Jurkat, Clone E6-1 (cell line): Measurements from ENCODE around the gene LMX1A.

Experiments
- DNase-seq: peaks from one replicate; pipeline ENCODE4 v3.0.0-alpha.2; 2011; ENCODE audit warnings: low read depth, low spot score
- H3K4me3 ChIP-seq: 2 replicates; pipeline ENCODE4 v1.5.1; 2011; ENCODE audit warnings: mild to moderate bottlenecking, low read length, control low read depth, moderate library complexity

LMX1A gene

DNA sequence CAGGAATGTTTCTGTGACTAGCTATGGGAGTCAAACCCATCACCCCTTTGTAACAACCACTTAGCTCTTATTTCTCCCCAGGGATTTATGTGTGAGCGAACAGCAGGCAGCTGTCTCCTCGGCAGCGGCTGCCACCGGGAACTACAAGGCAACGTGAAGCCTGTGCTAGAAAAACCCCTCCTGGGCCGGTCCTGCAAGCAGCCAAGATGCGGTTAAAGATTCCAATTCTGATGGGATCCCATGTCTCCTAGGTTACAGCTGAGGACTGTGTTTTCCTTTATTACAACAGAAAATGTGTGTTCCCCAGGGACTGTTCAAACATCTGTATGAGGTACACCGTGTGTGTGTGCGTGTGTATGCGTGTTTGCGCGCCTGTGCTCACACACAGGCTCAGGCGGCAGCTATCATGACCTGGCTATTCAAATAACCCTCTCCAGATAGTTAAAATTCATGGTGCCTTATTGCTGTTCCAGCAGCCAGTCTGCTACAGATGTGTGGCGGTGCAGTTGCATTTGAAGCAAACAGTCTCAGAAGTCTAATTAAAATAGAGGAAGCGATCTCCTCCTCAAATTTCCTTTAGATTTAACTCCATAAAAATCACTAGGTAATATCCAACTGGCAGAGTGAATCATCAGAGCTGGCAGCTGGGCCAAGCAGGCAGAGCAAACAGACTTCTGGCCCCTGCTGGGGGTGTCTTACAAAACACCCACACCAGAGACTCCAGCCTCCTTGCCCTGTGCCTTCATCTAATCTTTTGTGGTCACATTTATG lies 68.0 kb downstream of the LMX1A start:
- DNase-seq, result no peak
- no peak overlapping the region for H3K4me3 ChIP-seq

DNA sequence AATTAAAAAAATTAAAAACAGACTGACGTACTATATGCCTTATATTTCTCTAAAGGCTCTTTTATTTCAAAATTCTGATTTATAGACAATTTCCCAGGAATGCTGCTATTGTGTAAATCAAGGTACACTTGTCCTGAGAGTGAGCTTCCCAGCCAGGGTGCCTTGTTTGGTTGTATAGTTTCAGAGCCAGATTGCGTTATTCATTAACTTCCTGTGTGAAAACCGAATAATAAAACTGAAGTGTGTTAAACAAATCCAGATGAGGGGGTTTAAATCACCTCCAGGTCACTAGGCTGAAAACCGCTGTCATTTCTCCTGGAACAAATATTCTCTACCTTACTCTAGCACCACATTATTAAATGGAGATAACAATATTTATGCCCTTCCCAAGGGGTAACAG lies 68.7 kb downstream of the LMX1A start:
- no peak overlapping the region for H3K4me3 ChIP-seq
- DNase-seq, result no peak

DNA sequence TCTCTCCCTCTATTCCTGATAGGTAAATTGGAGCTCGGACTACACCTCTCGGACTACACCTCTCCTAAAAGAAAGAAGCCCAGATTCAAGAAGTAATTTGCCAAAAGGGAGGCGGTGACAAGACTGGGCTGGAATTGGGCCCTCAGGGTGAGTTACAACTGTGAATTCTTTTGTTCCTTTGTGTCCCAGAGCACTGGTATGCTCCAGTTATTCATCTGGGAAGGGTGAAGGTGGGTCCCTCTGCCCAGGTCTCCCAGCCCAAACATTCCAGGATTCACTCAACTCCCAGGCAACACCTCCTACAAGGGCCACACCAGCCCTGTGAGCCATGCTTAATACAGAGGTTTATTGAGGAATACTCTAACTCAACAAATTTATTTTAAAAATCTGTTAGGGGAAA lies 69.2 kb downstream of the LMX1A start:
- no peak overlapping the region for H3K4me3 ChIP-seq
- DNase-seq, result no peak

DNA sequence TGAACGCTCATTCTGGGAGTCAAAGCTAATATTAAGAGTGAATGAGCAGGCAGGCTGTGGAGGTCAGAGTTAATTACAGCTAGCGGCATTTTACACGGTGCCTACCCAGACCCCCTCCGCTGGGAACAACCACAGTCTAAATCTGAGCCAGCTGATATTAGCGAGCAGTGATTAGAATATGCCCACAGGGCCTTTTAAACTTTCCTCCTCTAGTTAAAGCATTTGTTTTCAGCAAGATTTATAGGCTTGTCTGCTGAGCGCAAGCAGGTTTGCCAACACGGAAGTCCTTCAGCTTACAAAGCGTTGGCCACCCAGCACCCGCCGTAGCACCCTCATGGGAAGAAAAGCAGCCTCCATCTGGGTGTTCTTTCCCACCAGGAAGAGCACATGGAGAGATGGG lies 72.1 kb downstream of the LMX1A start:
- DNase-seq, result no peak
- no peak overlapping the region for H3K4me3 ChIP-seq

DNA sequence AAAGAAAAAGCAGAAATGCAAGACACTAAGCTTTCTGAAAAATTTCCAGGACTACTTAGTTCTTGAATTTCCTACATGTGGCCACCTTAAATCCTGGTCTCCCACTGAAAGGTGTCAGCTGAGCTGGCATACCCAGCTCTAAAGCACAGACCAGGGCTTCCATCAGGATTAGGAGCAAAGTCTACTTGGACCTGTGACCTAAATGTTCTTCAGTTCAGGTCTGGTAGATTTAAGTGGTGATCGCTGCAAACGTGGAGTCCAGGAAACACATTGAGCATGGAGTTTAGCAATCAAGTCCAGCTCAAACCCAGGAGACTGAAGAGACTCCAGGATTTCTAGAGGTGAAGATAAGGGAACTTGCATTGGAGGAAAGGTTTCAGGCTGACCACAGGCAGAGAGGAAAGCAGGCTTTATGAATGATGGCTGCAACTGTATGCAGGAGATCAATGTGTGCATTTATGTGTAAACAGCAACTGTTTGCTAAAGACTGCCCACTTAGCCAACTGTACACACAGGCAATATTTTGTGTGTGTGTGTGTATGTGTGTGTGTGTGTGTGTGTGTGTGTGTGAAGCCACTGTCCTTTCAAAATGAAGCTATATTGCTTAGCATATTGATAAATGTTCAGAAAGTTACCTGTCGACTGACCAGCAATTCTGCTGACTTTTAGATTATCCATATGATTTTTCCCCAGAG lies 75.2 kb downstream of the LMX1A start:
- no peak overlapping the region for H3K4me3 ChIP-seq
- no peak for DNase-seq

DNA sequence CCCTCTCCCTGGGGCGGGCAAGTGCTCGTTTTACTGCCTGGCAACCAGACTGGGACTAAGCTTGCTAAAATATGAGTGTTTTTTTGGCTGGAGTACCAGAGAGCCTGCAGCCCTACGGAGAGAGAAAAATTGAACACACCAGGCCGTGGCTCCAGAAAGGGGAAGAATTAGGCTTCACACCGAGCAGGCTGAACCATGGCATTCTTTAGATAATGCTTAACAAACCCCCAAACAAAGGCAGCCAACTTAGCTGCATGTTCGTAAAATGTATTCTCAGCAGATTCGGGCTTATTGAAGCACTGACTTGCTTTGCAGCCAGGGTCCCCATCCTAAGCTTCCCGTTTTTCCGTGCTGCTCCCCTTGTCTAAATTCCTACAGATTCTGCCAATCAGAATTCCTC lies 76.6 kb downstream of the LMX1A start:
- no peak for DNase-seq
- H3K4me3 ChIP-seq, result no peak overlapping the region

DNA sequence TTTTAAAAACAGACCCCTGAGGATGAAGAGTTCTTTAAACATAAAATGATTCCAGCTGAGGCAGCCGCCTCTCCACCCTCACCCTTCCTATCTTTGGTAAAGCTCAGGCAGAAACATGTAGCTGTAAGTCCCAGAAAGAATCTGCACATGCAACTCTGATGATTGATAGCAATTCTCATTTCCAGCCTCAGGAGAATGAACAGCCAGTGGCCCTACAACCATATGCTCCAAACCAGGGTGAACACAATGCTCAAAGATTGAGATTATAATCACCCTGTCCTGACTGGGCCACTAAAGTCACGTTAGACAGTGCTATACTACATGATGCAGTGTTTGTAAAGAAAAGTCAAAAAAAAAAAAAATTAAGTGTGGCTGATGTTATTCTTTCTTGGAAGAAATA lies 80.2 kb downstream of the LMX1A start:
- DNase-seq, result no peak
- H3K4me3 ChIP-seq, result no peak overlapping the region

DNA sequence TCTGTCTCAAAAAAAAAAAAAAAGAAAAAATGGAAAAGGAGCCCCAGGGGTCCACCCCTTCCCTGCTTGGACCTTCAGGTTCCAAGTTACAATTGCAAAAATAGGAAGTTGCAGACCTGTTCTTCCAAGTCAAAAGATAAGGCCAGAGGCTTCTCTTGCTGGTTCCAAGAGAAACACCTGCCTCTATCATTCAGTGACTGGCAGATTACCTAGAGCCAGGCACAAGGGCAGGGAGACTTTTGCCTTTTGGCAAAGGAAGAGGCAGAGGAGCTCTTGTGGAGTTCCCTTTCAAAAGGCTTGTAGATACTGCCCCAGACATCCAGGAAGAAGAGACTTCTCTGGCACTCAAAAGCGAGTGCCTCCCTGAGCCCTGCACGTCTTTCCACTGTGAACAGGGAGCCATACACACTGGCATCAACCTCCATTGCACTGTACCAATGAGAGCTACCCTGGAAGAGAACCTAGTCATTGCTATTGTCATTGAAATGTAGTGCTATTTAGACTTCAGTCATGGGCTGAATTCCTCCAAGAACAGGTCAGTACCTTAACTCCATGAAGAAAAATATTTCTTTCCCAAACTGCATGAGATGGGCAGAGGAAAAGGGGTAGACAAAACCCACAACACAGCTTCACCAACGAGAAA lies 91.2 kb downstream of the LMX1A start:
- DNase-seq, result no peak

DNA sequence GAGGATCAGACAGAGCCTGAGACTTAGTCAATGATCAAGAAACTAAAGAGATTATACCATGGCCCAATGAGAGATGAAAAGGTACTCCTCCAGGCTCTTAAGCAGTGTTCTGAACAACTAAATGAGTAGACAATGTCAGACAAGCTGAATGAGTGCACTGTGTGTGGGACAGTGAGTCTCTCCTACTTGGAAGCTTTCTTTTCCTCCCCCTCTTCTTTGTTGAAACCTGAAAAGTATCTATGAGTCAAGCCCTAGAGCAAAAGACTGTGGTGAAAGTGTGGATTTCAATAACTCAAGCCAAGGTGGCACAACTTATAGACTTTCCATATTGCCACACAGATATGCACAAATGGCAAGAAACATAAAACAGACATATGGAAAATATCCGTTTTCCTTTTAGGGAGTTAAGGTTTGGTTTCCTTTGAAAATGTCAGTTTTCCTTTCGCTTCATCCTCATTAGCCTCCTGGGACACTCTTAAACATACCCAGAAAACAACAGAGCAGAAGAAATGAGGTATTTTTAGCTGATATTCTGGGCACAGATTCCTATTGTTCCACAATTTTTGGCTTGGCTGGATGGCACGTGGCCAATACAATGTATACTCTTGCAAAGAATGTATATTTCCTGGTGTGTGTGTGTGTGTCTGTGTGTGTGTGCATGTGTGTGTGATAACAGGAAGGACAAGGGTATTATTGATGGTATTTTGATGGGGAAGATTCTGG lies 96.6 kb downstream of the LMX1A start:
- DNase-seq, result no peak
- no peak overlapping the region for H3K4me3 ChIP-seq

More for the DNA sequence above, 91.2 kb downstream of the LMX1A start:
- no peak overlapping the region for H3K4me3 ChIP-seq

DNA sequence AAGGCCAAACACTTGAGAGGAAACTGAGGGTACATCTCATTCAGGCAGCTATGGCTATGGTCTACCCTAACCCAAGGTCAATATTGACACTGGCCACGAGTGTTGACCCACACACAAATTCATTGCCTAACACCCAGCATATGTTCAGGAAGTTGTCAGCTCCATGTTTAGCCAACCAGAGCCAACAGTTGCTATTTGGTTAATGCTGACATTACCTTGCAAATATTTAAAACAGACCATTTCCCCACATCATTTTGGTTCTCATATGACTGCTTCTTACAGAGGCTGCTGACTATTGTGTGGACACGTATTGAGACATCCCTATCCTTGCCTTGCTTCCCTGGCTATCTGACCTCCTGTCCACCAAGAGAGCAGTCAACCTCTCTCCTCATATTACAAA lies 97.3 kb downstream of the LMX1A start:
- no peak overlapping the region for H3K4me3 ChIP-seq
- no peak for DNase-seq

DNA sequence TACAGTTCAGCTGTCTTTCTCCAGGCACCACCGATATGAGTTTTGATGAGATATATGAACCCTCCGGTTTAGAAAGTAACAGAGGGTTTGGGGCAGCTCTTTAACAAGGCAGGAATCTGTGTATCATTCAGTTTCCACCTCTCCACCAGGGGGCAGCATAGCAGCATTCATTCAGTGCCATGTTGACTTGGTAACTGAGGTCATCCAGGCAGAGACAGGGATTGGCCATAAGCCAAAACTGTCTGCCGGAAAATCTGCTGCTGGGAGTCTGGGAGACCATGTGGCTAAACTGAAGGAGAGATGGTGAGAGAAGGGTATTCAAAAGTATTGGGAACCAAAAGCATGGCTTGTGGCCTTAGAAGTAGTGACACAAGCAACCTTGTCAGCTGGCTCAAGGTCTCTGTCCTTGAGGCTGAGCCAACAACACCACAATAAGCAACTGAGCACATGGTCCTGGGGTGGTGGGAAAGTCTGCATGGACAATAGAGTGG lies 98.5 kb downstream of the LMX1A start:
- peak; percentile 60 for DNase-seq

DNA sequence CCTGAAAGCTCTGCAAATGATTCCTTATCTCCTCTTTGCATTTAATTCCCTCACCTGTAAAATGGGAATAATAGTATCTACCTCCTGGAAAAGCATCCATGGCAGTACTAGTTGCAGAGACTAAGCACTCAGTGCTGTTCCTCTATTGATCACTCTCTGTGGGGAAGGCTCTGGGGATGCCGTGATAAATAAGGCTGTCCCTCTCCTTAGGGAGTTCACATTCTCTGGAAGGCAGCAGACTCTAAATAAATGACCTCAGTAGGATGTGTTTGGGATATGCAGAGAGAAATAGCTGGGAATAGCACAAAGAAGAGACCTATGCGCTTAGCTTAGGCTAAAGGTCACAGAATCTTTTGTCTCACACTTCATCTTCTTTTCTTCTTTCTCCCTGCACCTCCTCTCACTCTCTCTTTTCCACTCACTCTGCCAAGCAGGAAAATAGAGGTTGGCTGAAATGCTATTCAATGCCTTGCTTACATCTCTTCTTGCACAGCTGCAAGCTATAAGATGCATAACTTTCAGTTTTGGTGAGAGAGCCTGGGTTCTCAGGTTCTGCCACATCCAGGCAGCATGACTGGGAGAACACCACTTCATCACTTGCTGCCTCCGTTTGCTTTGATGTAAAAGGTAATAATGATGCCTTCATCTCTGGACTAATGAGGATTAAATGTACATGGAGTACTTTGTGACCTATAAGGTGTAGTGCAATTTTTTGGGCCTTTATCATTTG lies 101.5 kb downstream of the LMX1A start:
- DNase-seq, result no peak

More for the DNA sequence above, 98.5 kb downstream of the LMX1A start:
- no peak overlapping the region for H3K4me3 ChIP-seq

DNA sequence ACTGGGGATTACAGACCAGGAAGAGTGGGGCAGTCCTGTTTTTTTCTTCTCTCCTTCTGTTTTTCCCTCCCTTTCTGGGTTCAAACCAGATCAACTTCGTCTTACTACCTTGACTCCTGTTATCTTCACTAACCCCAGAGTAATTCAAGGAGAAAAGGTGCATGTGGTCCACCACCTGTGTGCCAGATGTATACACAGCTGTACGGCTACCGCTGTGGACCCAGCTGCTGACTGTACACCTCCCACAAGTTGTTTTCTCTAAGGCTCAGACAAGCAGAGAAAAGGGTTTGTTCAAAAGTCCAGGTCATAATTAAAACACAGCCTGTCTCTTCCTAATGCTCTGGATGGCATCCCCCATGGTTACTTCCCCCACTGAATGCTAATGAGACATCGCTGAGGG lies 102.1 kb downstream of the LMX1A start:
- H3K4me3 ChIP-seq, result no peak overlapping the region
- DNase-seq, result no peak

More for the DNA sequence above, 101.5 kb downstream of the LMX1A start:
- H3K4me3 ChIP-seq, result no peak overlapping the region

DNA sequence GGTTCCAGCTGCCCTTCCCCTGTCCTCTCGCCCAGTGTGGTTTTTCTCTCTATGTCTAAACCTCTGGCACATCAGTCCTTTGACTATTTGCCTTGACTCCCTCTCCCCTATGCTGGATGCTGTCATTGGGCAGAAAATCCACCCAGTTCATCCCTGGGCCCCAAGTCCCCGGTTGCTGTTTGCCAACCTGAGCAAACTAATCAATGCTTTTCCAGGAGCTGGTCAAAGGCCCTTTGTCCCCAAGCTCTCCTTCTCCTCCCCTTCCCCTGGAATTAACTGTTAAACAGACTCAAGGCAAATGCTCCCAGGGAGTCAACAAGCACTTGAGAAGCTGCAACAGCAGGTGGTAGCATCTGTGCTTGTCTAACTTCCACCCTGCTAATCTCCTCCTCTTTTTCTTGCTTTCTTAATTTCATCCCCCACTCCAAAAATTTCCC lies 102.7 kb downstream of the LMX1A start:
- H3K4me3 ChIP-seq, result no peak overlapping the region
- DNase-seq, result no peak

DNA sequence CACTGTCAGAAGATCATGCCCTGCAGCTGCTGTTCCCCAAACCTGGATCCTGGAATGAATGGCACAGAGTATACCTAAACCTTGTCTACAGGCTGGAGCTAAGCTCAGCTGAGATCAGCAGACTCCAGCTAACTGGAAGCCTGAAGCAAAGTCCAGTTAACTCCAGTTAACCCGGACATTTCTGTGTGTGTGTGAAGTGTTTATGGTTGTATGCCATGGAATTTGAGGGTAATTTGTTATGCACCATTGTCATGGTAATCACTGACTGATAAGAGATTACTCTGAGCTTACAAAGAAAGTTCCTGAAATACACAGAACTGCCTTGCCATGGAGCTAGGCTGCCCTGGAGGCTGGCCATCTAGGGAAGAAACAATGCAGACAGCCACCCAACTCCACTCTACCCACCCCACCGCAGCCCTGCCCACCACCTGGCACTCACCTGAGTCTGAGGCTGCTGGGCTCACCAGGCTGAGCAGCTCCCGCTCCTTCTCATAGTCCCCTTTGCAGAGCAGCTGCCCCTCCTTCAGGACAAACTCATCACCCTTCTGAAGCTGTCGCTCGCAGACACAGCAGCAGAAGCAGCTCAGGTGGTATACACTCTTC lies 107.4 kb downstream of the LMX1A start:
- no peak overlapping the region for H3K4me3 ChIP-seq
- no peak for DNase-seq

DNA sequence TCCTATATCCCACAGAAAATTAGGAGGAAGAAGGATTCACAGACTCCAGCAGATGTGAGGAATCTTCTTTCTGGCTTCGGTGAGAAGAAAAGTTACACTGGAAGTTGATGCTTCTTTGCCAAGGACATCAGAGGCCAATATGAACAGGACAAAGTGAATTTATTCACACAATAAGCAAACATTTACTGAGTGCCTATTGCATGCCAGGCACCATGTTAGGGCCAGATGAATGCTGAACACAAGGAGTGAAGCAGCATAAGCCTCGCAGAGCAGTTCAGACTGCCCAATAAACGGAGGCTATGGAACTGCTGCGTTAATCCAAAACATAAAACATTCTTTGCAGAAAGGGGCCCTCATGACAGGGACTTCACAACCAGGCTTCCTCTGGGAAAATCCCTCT lies 114.6 kb downstream of the LMX1A start:
- no peak for DNase-seq

DNA sequence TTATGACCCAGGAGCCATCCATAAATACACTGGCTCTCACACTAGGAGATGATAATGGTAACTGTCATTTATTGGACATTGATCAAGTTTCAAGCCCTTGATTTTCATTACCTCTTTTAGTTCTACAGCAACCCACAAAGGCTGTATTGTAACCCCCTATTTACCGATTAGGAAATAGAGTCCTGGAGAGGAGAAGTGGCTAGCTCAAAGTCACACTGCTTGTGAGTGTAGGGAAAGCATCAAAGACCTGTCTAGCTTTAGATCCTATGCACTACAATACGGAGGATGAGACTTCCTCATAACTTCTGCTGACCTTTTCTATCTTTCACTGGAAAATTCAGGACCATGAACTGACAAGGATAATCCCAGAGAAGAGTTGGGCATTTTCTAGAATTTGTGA lies 115.2 kb downstream of the LMX1A start:
- no peak overlapping the region for H3K4me3 ChIP-seq
- DNase-seq, result no peak

More for the DNA sequence above, 114.6 kb downstream of the LMX1A start:
- H3K4me3 ChIP-seq, result no peak overlapping the region

DNA sequence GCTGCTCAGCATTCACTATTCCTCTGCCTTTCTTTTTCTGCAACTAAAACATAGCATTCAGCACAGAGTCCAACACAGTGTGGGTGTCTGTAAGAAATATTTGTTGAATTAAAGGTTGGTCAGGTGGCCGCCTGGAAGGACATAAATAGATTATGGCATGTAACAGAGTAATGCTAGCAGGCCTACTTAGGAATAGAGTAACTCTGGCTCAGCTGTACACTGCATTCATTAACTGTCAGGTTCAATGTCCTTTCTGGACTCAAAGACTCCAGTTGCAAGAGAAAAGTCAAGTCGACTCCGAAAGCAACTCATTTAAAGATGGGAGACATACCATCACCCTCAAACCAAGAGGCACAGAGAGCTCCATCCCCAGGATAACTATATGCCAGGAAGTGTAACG lies 116.0 kb downstream of the LMX1A start:
- DNase-seq, result no peak
- H3K4me3 ChIP-seq, result no peak overlapping the region
